T-cell (primary cell): ENCODE results near the gene ZNF579. TPM values are rescaled to one million over a fixed set of nuclear protein-coding genes. Genes with fewer than 3 reads are reported as not detected.
"Not testable (repeated sequence)": the region's sequence is repeated elsewhere in the genome, so short reads cannot be mapped to it uniquely, and the experiment has no call there.

Source experiments
- ATAC-seq, 4 experiments: fragments of 200-7000 bp in 3 of 4; fragments of 150-1000 bp in 1 of 4; cut with Tn5 transposase; replicated peaks in 1 of 4; 1 replicate in 3 of 4; 2 replicates in 1 of 4; pipeline ENCODE4 v1.10.0; 2021; ENCODE audit warnings: moderate library complexity in 3 of 4, mild to moderate bottlenecking in 2 of 4, moderate number of reproducible peaks in 1 of 4
- CTCF ChIA-PET, 2 donors: fragments of 300-600 bp; sonication (Branson Sonifier 250); formaldehyde crosslinking; loops; one replicate each; lab custom pipeline; 2022; ENCODE audit warnings: antibody characterized with exemption in 2 of 2; lab: Charles Lee
- POLR2A ChIA-PET, 2 donors: fragments of 300-600 bp; sonication (Branson Sonifier 250); formaldehyde crosslinking; loops; one replicate each; lab custom pipeline; 2022; ENCODE audit warnings: antibody characterized with exemption in 2 of 2; lab: Charles Lee
- DNase-seq, 35 experiments: peaks; one replicate each; pipeline versions ENCODE4 v3.0.0 to v3.0.0-alpha.2; 2013 to 2023
- H3K27ac ChIP-seq: one replicate; pipeline ENCODE4 v1.5.1; 2013; ENCODE audit warnings: low read length
- H3K27me3 ChIP-seq, 2 experiments: replicated peaks in 1 of 2; 1 replicate in 1 of 2; 2 replicates in 1 of 2; pipeline versions ENCODE4 v1.6.1 to v1.7.0; 2013; ENCODE audit warnings: low read length in 1 of 2, mixed read lengths in 1 of 2; ENCODE audit not compliant: control insufficient read depth in 2 of 2, insufficient read depth in 2 of 2; ENCODE audit errors: extremely low read depth in 1 of 2
- H3K36me3 ChIP-seq, 2 donors: 1 replicate in 1 of 2; 2 replicates in 1 of 2; pipeline versions ENCODE4 v1.6.1 to v1.7.0; 2013; ENCODE audit warnings: low read length in 1 of 2; ENCODE audit not compliant: control insufficient read depth in 2 of 2, insufficient read depth in 1 of 2; ENCODE audit errors: extremely low read depth in 1 of 2
- H3K4me1 ChIP-seq, 2 experiments: 1 replicate in 1 of 2; 2 replicates in 1 of 2; pipeline versions ENCODE4 v1.6.1 to v1.7.0; 2013; ENCODE audit warnings: low read length in 2 of 2, mixed read lengths in 1 of 2; ENCODE audit not compliant: insufficient read depth in 2 of 2, control insufficient read depth in 1 of 2; ENCODE audit errors: extremely low read depth in 1 of 2
- H3K4me3 ChIP-seq, 2 donors: 1 replicate in 1 of 2; 2 replicates in 1 of 2; pipeline versions ENCODE4 v1.5.1 to v1.7.0; 2013; ENCODE audit warnings: mild to moderate bottlenecking in 2 of 2, low read length in 1 of 2, moderate library complexity in 1 of 2; ENCODE audit not compliant: control insufficient read depth in 1 of 2; ENCODE audit errors: extremely low read depth in 1 of 2
- H3K9me3 ChIP-seq: 2 replicates; pipeline ENCODE4 v1.7.0; 2013
- H3K27ac Mint-ChIP-seq, 2 donors: one replicate each; pipeline ENCODE4 v1.8.0; 2020 to 2021; ENCODE audit warnings: mild to moderate bottlenecking in 2 of 2, mixed read lengths in 2 of 2
- H3K27me3 Mint-ChIP-seq, 2 donors: one replicate each; pipeline ENCODE4 v1.8.0; 2021 to 2022; ENCODE audit warnings: mixed read lengths in 2 of 2
- H3K36me3 Mint-ChIP-seq: one replicate; pipeline ENCODE4 v1.8.0; 2021; ENCODE audit warnings: mixed read lengths
- H3K4me1 Mint-ChIP-seq, 3 donors: one replicate each; pipeline ENCODE4 v1.8.0; 2020 to 2022; ENCODE audit warnings: mixed read lengths in 3 of 3, mild to moderate bottlenecking in 1 of 3
- H3K4me3 Mint-ChIP-seq, 3 donors: one replicate each; pipeline ENCODE4 v1.8.0; 2020 to 2022; ENCODE audit warnings: mild to moderate bottlenecking in 3 of 3, mixed read lengths in 3 of 3, moderate library complexity in 3 of 3
- H3K9me3 Mint-ChIP-seq, 3 donors: one replicate each; pipeline ENCODE4 v1.8.0; 2020 to 2022; ENCODE audit warnings: mixed read lengths in 3 of 3
- WGBS: methylation state at CpG from one replicate; pipeline ENCODE4 v1.1.5; 2013; ENCODE audit warnings: missing lambda C conversion rate; ENCODE audit not compliant: insufficient coverage; 5-methylcytosine and 5-hydroxymethylcytosine counted together
- total RNA-seq, 35 experiments: library from RNA in 6 of 35; stranded (reverse) in 6 of 35; fragments of 120-200 nt in 1 of 35; gene quantifications; one replicate each; pipeline versions ENCODE4 v1.2.1 to v1.2.4 and lab custom pipeline; 2013 to 2026

Gene ZNF579
- total RNA-seq, 5 donors from 2014 or later (not counting 1 experiment from before 2014, with no cell fraction given), result 5.4 to 13.3 (median 10.0) TPM

- Histone ChIP-seq H3K9me3 (no peaks in the 10 kb centered on the region), H3K27me3 (peaks cover 0 to 13% of the 10 kb centered on the region in 2 experiments), H3K36me3 (no peaks in the 10 kb centered on the region), H3K4me3 (no peak within 1 kb of the TSS), H3K27ac (no peak within 1 kb of the TSS), H3K4me1 (no peaks in the 10 kb centered on the region)
- no peak within 1 kb of the TSS for H3K27ac Mint-ChIP-seq
- H3K4me1 Mint-ChIP-seq, result no peaks in the 10 kb centered on the region
- ChIA-PET POLR2A (no interaction called here), CTCF (no interaction called here)
- peaks cover 0 to 2% of the 10 kb centered on the region in 2 donors for H3K27me3 Mint-ChIP-seq
- DNase-seq (no peak), ATAC-seq (no peak)
- H3K36me3 Mint-ChIP-seq, result no peaks in the 10 kb centered on the region
- no peak within 1 kb of the TSS for H3K4me3 Mint-ChIP-seq
- H3K9me3 Mint-ChIP-seq, result no peaks in the 10 kb centered on the region
- WGBS, result 55% methylated on average over 14 of the region's 14 CpGs
These were observed 43.5 kb downstream of the ZNF579 start, which contains the start of gene SBK2 for GRCh38 chr19:55536951-55537740. Gene SBK2, minus strand, starts transcription at chr19:55537133. Its CDS starts 839 bp downstream, at chr19:55536294.

GRCh38 chr19:55536366-55536765, 44.3 kb downstream of the ZNF579 start:
- Histone ChIP-seq H3K27ac (no peak overlapping the region), H3K36me3 (no peaks in the 10 kb centered on the region), H3K4me3 (no peak overlapping the region), H3K4me1 (no peaks in the 10 kb centered on the region), H3K27me3 (peaks cover 0 to 15% of the 10 kb centered on the region in 2 experiments), H3K9me3 (no peaks in the 10 kb centered on the region)
- H3K4me1 Mint-ChIP-seq, result no peaks in the 10 kb centered on the region
- no peaks in the 10 kb centered on the region for H3K27me3 Mint-ChIP-seq
- ATAC-seq (no peak), DNase-seq (no peak)
- H3K36me3 Mint-ChIP-seq, result no peaks in the 10 kb centered on the region
- CTCF ChIA-PET, result no interaction called here
- H3K4me3 Mint-ChIP-seq, result no peak overlapping the region
- WGBS, result 91% methylated on average over 5 of the region's 11 CpGs
- H3K9me3 Mint-ChIP-seq, result no peaks in the 10 kb centered on the region
- POLR2A ChIA-PET, result no interaction called here
- no peak overlapping the region for H3K27ac Mint-ChIP-seq

DNA sequence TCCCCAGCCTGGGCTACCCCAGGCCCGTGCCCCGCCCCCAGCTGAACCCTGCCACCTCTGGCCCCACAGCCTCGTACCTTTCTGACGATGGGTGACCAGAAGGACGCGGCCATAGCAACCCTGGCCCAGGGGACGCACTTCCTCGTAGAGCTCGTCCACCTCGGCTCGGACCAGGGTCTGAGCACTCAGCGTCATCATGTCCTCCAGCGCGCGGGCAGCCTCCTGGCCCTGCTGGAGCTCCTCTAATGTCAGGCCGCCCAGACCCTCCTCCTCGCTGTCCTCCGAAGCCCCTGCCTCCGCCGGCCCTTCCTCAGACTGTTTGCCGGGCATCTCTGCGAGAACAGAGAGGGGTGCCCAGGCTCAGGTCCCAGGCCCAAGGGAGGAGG, 44.7 kb downstream of the ZNF579 start:
- no peaks in the 10 kb centered on the region for H3K27me3 Mint-ChIP-seq
- Histone ChIP-seq H3K4me3 (no peak overlapping the region), H3K9me3 (no peaks in the 10 kb centered on the region), H3K27me3 (peaks cover 0 to 18% of the 10 kb centered on the region in 2 experiments), H3K4me1 (no peaks in the 10 kb centered on the region), H3K27ac (no peak overlapping the region), H3K36me3 (no peaks in the 10 kb centered on the region)
- no peaks in the 10 kb centered on the region for H3K9me3 Mint-ChIP-seq
- H3K36me3 Mint-ChIP-seq, result no peaks in the 10 kb centered on the region
- ChIA-PET POLR2A (no interaction called here), CTCF (no interaction called here)
- no peak overlapping the region for H3K27ac Mint-ChIP-seq
- no peak for ATAC-seq
- no peaks in the 10 kb centered on the region for H3K4me1 Mint-ChIP-seq
- 93% methylated on average over 22 of the region's 22 CpGs for WGBS
- DNase-seq, result no peak
- no peak overlapping the region for H3K4me3 Mint-ChIP-seq

DNA sequence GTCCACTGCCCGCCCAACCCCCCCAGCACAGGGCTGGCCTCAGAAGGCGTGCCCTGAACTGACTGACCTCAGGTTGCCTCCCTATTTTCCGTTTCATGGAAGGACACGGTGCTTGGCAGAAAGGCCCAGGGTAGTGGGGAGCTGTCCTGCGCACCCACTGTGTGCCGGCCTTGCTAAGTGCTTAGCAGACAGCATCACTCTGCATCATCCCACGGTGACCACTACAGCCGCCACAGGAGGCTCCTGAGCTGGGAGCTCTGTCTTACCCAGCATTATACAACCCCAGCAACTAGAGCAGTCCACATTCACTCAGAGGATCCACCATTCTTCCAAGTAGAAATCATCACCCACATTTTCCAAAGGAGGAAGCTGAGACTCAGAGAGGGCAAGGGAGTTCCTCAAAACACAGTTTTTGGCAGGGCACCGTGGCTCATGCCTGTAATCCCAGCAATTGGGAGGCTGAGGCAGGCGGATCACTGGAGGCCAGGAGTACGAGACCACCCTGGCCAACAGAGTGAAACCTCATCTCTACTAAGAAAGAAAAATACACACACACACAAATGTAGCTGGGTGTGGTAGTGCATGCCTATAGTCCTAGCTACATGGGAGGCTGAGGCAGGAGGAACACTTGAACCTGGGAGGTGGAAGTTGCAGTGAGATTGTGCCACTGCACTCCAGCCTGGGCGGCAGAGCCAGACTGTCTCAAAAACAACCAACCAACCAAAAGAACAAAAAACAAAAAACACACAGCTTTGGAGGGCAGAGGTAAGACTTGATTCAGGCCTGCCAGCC, 45.3 kb downstream of the ZNF579 start:
- no peaks in the 10 kb centered on the region for H3K36me3 Mint-ChIP-seq
- ATAC-seq (no peak), DNase-seq (no peak)
- peaks cover 0 to 14% of the 10 kb centered on the region in 2 experiments for H3K27me3 ChIP-seq
- H3K9me3 Mint-ChIP-seq, result no peaks in the 10 kb centered on the region
- no peak overlapping the region for H3K4me3 ChIP-seq
- no peaks in the 10 kb centered on the region for H3K27me3 Mint-ChIP-seq
- no peaks in the 10 kb centered on the region for H3K4me1 ChIP-seq
- ChIA-PET CTCF (interaction anchor here in 1 of 2 donors (0.6 kb wide), 1 partner anchor 10 kb away, joined by 6 read pairs; no protein-coding TSS in a partner anchor), POLR2A (no interaction called here)
- H3K27ac ChIP-seq, result no peak overlapping the region
- H3K4me3 Mint-ChIP-seq, result no peak overlapping the region
- no peaks in the 10 kb centered on the region for H3K4me1 Mint-ChIP-seq
- H3K27ac Mint-ChIP-seq, result no peak overlapping the region
- H3K36me3 ChIP-seq, result no peaks in the 10 kb centered on the region
- no peaks in the 10 kb centered on the region for H3K9me3 ChIP-seq
- 93% methylated on average over 4 of the region's 12 CpGs for WGBS

GRCh38 chr19:55534280-55534679, 46.4 kb downstream of the ZNF579 start:
- CTCF ChIA-PET, H3K9me3 ChIP-seq, ATAC-seq, H3K9me3 Mint-ChIP-seq, H3K27me3 Mint-ChIP-seq, H3K4me1 Mint-ChIP-seq, DNase-seq, H3K4me3 ChIP-seq, H3K4me3 Mint-ChIP-seq, H3K4me1 ChIP-seq, H3K27ac ChIP-seq, H3K36me3 Mint-ChIP-seq, H3K27ac Mint-ChIP-seq, H3K36me3 ChIP-seq: not testable (repeated sequence)
- 84% methylated on average over 6 of the region's 7 CpGs for WGBS
- H3K27me3 ChIP-seq, result peaks cover 0 to 17% of the 10 kb centered on the region in 2 experiments
- POLR2A ChIA-PET, result interaction anchor here in 1 of 2 donors (0.6 kb wide), 2 partner anchors 53 to 1678 kb away, joined by 3 to 5 read pairs; no protein-coding TSS in a partner anchor

DNA sequence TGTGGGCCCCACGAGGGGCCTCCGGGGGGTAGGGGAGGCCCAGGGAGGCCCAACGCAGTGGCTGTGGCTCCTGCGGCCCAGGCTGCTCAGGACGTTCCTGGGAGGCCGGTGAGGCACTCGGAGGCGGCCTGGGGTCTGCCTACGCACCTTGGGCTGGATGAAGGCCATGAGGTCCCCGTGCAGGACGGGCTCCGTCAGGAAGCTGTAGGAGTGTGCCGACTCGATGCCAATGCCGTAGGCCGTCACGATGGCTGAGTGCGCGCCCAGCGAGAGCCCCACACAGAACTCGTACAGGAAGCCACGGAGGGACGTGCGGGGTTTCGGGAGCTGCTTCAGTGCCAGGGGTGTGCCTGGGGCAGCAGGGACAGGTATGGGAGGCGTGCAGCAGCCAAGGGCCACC, 49.7 kb downstream of the ZNF579 start:
- Mint-ChIP-seq H3K9me3 (no peaks in the 10 kb centered on the region), H3K4me1 (no peaks in the 10 kb centered on the region), H3K36me3 (no peaks in the 10 kb centered on the region), H3K4me3 (no peak overlapping the region), H3K27ac (no peak overlapping the region), H3K27me3 (no peaks in the 10 kb centered on the region)
- POLR2A ChIA-PET, result no interaction called here
- no peaks in the 10 kb centered on the region for H3K4me1 ChIP-seq
- WGBS, result 88% methylated on average over 22 of the region's 26 CpGs
- DNase-seq (no peak), ATAC-seq (no peak)
- no peak overlapping the region for H3K27ac ChIP-seq
- CTCF ChIA-PET, result no interaction called here
- H3K4me3 ChIP-seq, result no peak overlapping the region
- H3K36me3 ChIP-seq, result no peaks in the 10 kb centered on the region
- H3K27me3 ChIP-seq, result peaks cover 0 to 15% of the 10 kb centered on the region in 2 experiments
- no peaks in the 10 kb centered on the region for H3K9me3 ChIP-seq
